HepG2 (cell line): ENCODE measurements around the gene ESYT2. TPM values are rescaled to one million over a fixed set of nuclear protein-coding genes. Genes with fewer than 3 reads are reported as not detected.

Experiments
- ATF7 ChIP-seq, 2 experiments: fragments of 450-650 bp in 1 of 2; sonication (generic) in 1 of 2; formaldehyde crosslinking in 1 of 2; IDR thresholded peaks; 2 replicates each; pipeline versions ENCODE4 v1.4.0 to v1.6.1; 2016 to 2020; ENCODE audit warnings: antibody characterized with exemption in 1 of 2, mild to moderate bottlenecking in 1 of 2, missing genetic modification reagents in 1 of 2
- CENPT ChIP-seq: sonication (generic); formaldehyde crosslinking; IDR thresholded peaks from 2 replicates; pipeline ENCODE4 v1.8.0; 2022; ENCODE audit warnings: low read depth, mild to moderate bottlenecking, moderate library complexity, missing genetic modification reagents
- MBD4 ChIP-seq: IDR thresholded peaks from 2 replicates; pipeline ENCODE4 v1.6.1; 2012; ENCODE audit warnings: low read length, inconsistent platforms, borderline replicate concordance
- NCOA5 ChIP-seq: sonication (generic); formaldehyde crosslinking; IDR thresholded peaks from 2 replicates; pipeline ENCODE4 v1.4.0; 2020; ENCODE audit warnings: missing genetic modification reagents
- PAXIP1 ChIP-seq: sonication (generic); formaldehyde crosslinking; conservative IDR thresholded peaks from 2 replicates; pipeline ENCODE4 v1.4.0; 2020; ENCODE audit warnings: mild to moderate bottlenecking, missing genetic modification reagents, moderate library complexity
- SP4 ChIP-seq: sonication (generic); formaldehyde crosslinking; IDR thresholded peaks from 2 replicates; pipeline ENCODE4 v1.8.1; 2023; ENCODE audit warnings: mild to moderate bottlenecking, missing genetic modification reagents
- WIZ ChIP-seq: sonication (generic); formaldehyde crosslinking; IDR thresholded peaks from 2 replicates; pipeline ENCODE4 v1.5.1; 2020; ENCODE audit warnings: mild to moderate bottlenecking, missing genetic modification reagents
- ZBTB14 ChIP-seq: sonication (generic); formaldehyde crosslinking; IDR thresholded peaks from 2 replicates; pipeline ENCODE4 v1.4.0; 2020; ENCODE audit warnings: missing genetic modification reagents
- ZFX ChIP-seq: sonication (generic); formaldehyde crosslinking; IDR thresholded peaks from 2 replicates; pipeline ENCODE4 v1.4.0; 2020; ENCODE audit warnings: mild to moderate bottlenecking, low read depth, missing genetic modification reagents, moderate library complexity
- ZHX1 ChIP-seq: sonication (generic); formaldehyde crosslinking; IDR thresholded peaks from 2 replicates; pipeline ENCODE4 v1.8.1; 2022; ENCODE audit warnings: low read depth, mild to moderate bottlenecking, missing genetic modification reagents
- ZMYM2 ChIP-seq: sonication (generic); formaldehyde crosslinking; IDR thresholded peaks from 2 replicates; pipeline ENCODE4 v1.8.0; 2022; ENCODE audit warnings: mild to moderate bottlenecking, missing genetic modification reagents
- ZNF30 ChIP-seq: sonication (generic); formaldehyde crosslinking; IDR thresholded peaks from 2 replicates; pipeline ENCODE4 v1.5.0; 2020; ENCODE audit warnings: mild to moderate bottlenecking, missing genetic modification reagents
- polyA plus RNA-seq, 8 experiments: library from polyadenylated mRNA; depleted of rRNA in 3 of 8; stranded (reverse) in 7 of 8; unstranded in 1 of 8; fragments of >200 nt; fragmentation: Illumina TruSeq in 4 of 8; extraction: Trizol in 4 of 8; gene quantifications; 2 replicates each; pipeline versions ENCODE4 v1.2.1 to v1.2.3, GENCODE V29; 2011 to 2016; ENCODE audit warnings: low read depth in 4 of 8, missing spikeins in 1 of 8, mixed read lengths in 1 of 8; ENCODE audit not compliant: insufficient read depth in 1 of 8
- total RNA-seq, 5 experiments: library from RNA; depleted of rRNA; stranded (reverse); fragments of >200 nt; fragmentation: Illumina TruSeq; extraction: Trizol; gene quantifications; 2 replicates each; pipeline ENCODE4 v1.2.3, GENCODE V29; 2016; ENCODE audit warnings: low read depth in 1 of 5
- TF ChIP-seq, protein P1 (sequence below): sonication (generic); formaldehyde crosslinking; IDR thresholded peaks from 2 replicates; pipeline ENCODE4 v1.5.0; 2020; ENCODE audit warnings: missing genetic modification reagents
- TF ChIP-seq, protein P2 (sequence below): sonication (generic); formaldehyde crosslinking; IDR thresholded peaks from 2 replicates; pipeline ENCODE4 v1.4.0; 2020; ENCODE audit warnings: missing genetic modification reagents
- TF ChIP-seq, protein P3 (sequence below): sonication (generic); formaldehyde crosslinking; IDR thresholded peaks from 2 replicates; pipeline ENCODE4 v1.4.0; 2020; ENCODE audit warnings: missing genetic modification reagents

ESYT2 gene
- total and polyA plus RNA-seq, 2 of the 13 experiments (the other 11 are each of a cell fraction or from before 2014, with no cell fraction given), result 28.5 to 37.3 TPM

- TF ChIP-seq SP4 (CRISPR knock-in tag) (peak; percentile 91), PAXIP1 (0 out of 2 replicates have a peak, but pooled peaks have one; percentile 47), ZHX1 (CRISPR knock-in tag) (peak; percentile 100), WIZ (CRISPR knock-in tag) (peak; percentile 87; the same call in 1 of the 2 replicates), ZBTB14 (CRISPR knock-in tag) (peak; percentile 62), NCOA5 (no peak), ZMYM2 (CRISPR knock-in tag) (peak; percentile 74; the same call in 1 of the 2 replicates), ZFX (CRISPR knock-in tag) (peak; percentile 86), ATF7 (IDR thresholded peaks at IDR 0.05) (peak; percentile 99), ATF7 (CRISPR knock-in tag; IDR thresholded peaks at IDR 0.05) (peak; percentile 96), MBD4 (no peak), CENPT (CRISPR knock-in tag) (peak; percentile 94), ZNF30 (peak; percentile 75; the same call in 1 of the 2 replicates)
- TF ChIP-seq, protein P1, sequence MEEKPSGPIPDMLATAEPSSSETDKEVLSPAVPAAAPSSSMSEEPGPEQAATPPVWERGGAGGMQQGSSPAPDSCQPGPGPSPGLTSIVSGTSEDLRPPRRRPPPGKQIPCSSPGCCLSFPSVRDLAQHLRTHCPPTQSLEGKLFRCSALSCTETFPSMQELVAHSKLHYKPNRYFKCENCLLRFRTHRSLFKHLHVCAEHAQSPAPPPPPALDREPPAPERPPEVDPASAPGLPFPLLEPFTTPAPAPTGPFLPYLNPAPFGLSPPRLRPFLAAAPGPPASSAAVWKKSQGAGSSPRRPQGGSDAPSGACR (CRISPR knock-in tag), result 0 out of 2 replicates have a peak, but pooled peaks have one; percentile 80
- TF ChIP-seq, protein P2, sequence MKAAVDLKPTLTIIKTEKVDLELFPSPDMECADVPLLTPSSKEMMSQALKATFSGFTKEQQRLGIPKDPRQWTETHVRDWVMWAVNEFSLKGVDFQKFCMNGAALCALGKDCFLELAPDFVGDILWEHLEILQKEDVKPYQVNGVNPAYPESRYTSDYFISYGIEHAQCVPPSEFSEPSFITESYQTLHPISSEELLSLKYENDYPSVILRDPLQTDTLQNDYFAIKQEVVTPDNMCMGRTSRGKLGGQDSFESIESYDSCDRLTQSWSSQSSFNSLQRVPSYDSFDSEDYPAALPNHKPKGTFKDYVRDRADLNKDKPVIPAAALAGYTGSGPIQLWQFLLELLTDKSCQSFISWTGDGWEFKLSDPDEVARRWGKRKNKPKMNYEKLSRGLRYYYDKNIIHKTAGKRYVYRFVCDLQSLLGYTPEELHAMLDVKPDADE (CRISPR knock-in tag), result 0 out of 2 replicates have a peak, but pooled peaks have one; percentile 65
- TF ChIP-seq, protein P3, sequence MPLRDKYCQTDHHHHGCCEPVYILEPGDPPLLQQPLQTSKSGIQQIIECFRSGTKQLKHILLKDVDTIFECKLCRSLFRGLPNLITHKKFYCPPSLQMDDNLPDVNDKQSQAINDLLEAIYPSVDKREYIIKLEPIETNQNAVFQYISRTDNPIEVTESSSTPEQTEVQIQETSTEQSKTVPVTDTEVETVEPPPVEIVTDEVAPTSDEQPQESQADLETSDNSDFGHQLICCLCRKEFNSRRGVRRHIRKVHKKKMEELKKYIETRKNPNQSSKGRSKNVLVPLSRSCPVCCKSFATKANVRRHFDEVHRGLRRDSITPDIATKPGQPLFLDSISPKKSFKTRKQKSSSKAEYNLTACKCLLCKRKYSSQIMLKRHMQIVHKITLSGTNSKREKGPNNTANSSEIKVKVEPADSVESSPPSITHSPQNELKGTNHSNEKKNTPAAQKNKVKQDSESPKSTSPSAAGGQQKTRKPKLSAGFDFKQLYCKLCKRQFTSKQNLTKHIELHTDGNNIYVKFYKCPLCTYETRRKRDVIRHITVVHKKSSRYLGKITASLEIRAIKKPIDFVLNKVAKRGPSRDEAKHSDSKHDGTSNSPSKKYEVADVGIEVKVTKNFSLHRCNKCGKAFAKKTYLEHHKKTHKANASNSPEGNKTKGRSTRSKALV (CRISPR knock-in tag), result peak; percentile 87
These were observed at the start of gene ESYT2 (continued) for GRCh38 chr7:158829342-158830210.
